Liver (tissue), 9 donors: ENCODE measurements around the gene GUCY2F. TPM values are rescaled to one million over a fixed set of nuclear protein-coding genes. Genes with fewer than 3 reads are reported as not detected.

Experiments
- DNase-seq: peaks from one replicate; pipeline ENCODE4 v3.0.0-alpha.2; 2017; ENCODE audit warnings: low spot score
- H3K27ac ChIP-seq, 2 donors: one replicate each; pipeline ENCODE4 v1.7.0; 2013; ENCODE audit warnings: inconsistent platforms in 2 of 2, low read length in 2 of 2, control low read depth in 1 of 2, low read depth in 1 of 2, mild to moderate bottlenecking in 1 of 2
- H3K27me3 ChIP-seq, 4 donors: one replicate each; pipeline versions ENCODE4 v1.6.1 to v1.7.0; 2013; ENCODE audit warnings: low read length in 3 of 4, inconsistent platforms in 1 of 4, mild to moderate bottlenecking in 1 of 4, moderate library complexity in 1 of 4; ENCODE audit not compliant: control insufficient read depth in 4 of 4, insufficient read depth in 4 of 4
- H3K36me3 ChIP-seq, 4 donors: one replicate each; pipeline versions ENCODE4 v1.6.1 to v1.7.0; 2013; ENCODE audit warnings: low read length in 3 of 4, mild to moderate bottlenecking in 3 of 4, low read depth in 1 of 4, moderate library complexity in 1 of 4; ENCODE audit not compliant: control insufficient read depth in 4 of 4, insufficient read depth in 3 of 4
- H3K4me1 ChIP-seq, 4 donors: one replicate each; pipeline versions ENCODE4 v1.6.1 to v1.7.0; 2013; ENCODE audit warnings: low read length in 3 of 4, mild to moderate bottlenecking in 3 of 4, moderate library complexity in 1 of 4; ENCODE audit not compliant: control insufficient read depth in 4 of 4, insufficient read depth in 4 of 4
- H3K4me3 ChIP-seq, 3 donors: one replicate each; pipeline versions ENCODE4 v1.6.1 to v1.7.0; 2013; ENCODE audit warnings: low read length in 3 of 3, control low read depth in 1 of 3, low read depth in 1 of 3, mild to moderate bottlenecking in 1 of 3
- H3K9ac ChIP-seq, 2 donors: one replicate each; pipeline ENCODE4 v1.7.0; 2013; ENCODE audit warnings: low read length in 2 of 2, mild to moderate bottlenecking in 2 of 2, moderate library complexity in 2 of 2, control low read depth in 1 of 2, low read depth in 1 of 2
- H3K9me3 ChIP-seq, 4 donors: one replicate each; pipeline versions ENCODE4 v1.6.1 to v1.7.0; 2013; ENCODE audit warnings: low read length in 3 of 4; ENCODE audit not compliant: control insufficient read depth in 4 of 4
- EGR1 ChIP-seq, 2 donors: IDR thresholded peaks; 2 replicates each; pipeline ENCODE4 v1.6.1; 2016 to 2018; ENCODE audit warnings: antibody characterized with exemption in 2 of 2, low read depth in 2 of 2
- FOXA1 ChIP-seq: IDR thresholded peaks from 2 replicates; pipeline ENCODE4 v1.6.1; 2016; ENCODE audit warnings: antibody characterized with exemption
- FOXA2 ChIP-seq: IDR thresholded peaks from 2 replicates; pipeline ENCODE4 v1.6.1; 2016; ENCODE audit warnings: antibody characterized with exemption
- GABPA ChIP-seq, 2 donors: IDR thresholded peaks in 1 of 2; conservative IDR thresholded peaks in 1 of 2; 2 replicates each; pipeline ENCODE4 v1.6.1; 2016; ENCODE audit warnings: antibody characterized with exemption in 2 of 2, mild to moderate bottlenecking in 1 of 2, moderate library complexity in 1 of 2
- HNF4A ChIP-seq, 2 donors: conservative IDR thresholded peaks; 2 replicates each; pipeline ENCODE4 v1.6.1; 2016; ENCODE audit warnings: antibody characterized with exemption in 2 of 2, mild to moderate bottlenecking in 2 of 2
- HNF4G ChIP-seq: IDR thresholded peaks from 2 replicates; pipeline ENCODE4 v1.6.1; 2016; ENCODE audit warnings: antibody characterized with exemption
- JUND ChIP-seq, 2 donors: IDR thresholded peaks; 2 replicates each; pipeline ENCODE4 v1.6.1; 2016; ENCODE audit warnings: antibody characterized with exemption in 2 of 2
- NR2F2 ChIP-seq: IDR thresholded peaks from 2 replicates; pipeline ENCODE4 v1.6.1; 2016; ENCODE audit warnings: antibody characterized with exemption
- RAD21 ChIP-seq, 2 donors: IDR thresholded peaks; 2 replicates each; pipeline ENCODE4 v1.6.1; 2016; ENCODE audit warnings: antibody characterized with exemption in 2 of 2, mild to moderate bottlenecking in 2 of 2
- TAF1 ChIP-seq: conservative IDR thresholded peaks from 2 replicates; pipeline ENCODE4 v1.6.1; 2016; ENCODE audit warnings: antibody characterized with exemption, mild to moderate bottlenecking
- YY1 ChIP-seq: IDR thresholded peaks from 2 replicates; pipeline ENCODE4 v1.6.1; 2016; ENCODE audit warnings: antibody characterized with exemption, mild to moderate bottlenecking
- WGBS: extraction: QIAGEN DNeasy Blood & Tissue Kit; methylation state at CpG from one replicate; pipeline ENCODE4 v1.1.7; 2013; 5-methylcytosine and 5-hydroxymethylcytosine counted together
- polyA plus RNA-seq, 2 donors: library from polyadenylated mRNA; stranded (reverse) in 1 of 2; unstranded in 1 of 2; fragments of 200-250 nt in 1 of 2; fragments of >200 nt in 1 of 2; fragmentation: Nextera tagmentation in 1 of 2; extraction: Ambion mirVana in 1 of 2; gene quantifications; one replicate each; pipeline versions ENCODE4 v1.2.1 to v1.2.3, GENCODE V29; 2013 to 2015
- total RNA-seq, 2 donors: library from RNA; depleted of rRNA; stranded (reverse); fragments of >200 nt; gene quantifications; one replicate each; pipeline ENCODE4 v1.2.3, GENCODE V29; 2014
- TF ChIP-seq, protein P1 (sequence below): IDR thresholded peaks from 2 replicates; pipeline ENCODE4 v1.6.1; 2016; ENCODE audit warnings: antibody characterized with exemption
- TF ChIP-seq, protein P2 (sequence below): IDR thresholded peaks from 2 replicates; pipeline ENCODE4 v1.6.1; 2016; ENCODE audit warnings: antibody characterized with exemption
- TF ChIP-seq, protein P3 (sequence below): fragments of 150-350 bp; IDR thresholded peaks from 2 replicates; pipeline ENCODE4 v1.5.1; 2017; ENCODE audit warnings: improper control_type of control experiment, low read depth, low read length; ENCODE audit not compliant: missing input control
- TF ChIP-seq, protein P4 (sequence below): IDR thresholded peaks from 2 replicates; pipeline ENCODE4 v1.6.1; 2016; ENCODE audit warnings: antibody characterized with exemption, mild to moderate bottlenecking
- TF ChIP-seq, protein P5 (sequence below): IDR thresholded peaks from 2 replicates; pipeline ENCODE4 v1.6.1; 2016; ENCODE audit warnings: antibody characterized with exemption
- donor health status: healthy.
- donor health status: healthy.
- donor health status: healthy.
- donor health status: healthy.
- donor health status: healthy.

The GUCY2F gene
- total and polyA plus RNA-seq, 4 donors: under 0.01 TPM; not detected in 2

DNA sequence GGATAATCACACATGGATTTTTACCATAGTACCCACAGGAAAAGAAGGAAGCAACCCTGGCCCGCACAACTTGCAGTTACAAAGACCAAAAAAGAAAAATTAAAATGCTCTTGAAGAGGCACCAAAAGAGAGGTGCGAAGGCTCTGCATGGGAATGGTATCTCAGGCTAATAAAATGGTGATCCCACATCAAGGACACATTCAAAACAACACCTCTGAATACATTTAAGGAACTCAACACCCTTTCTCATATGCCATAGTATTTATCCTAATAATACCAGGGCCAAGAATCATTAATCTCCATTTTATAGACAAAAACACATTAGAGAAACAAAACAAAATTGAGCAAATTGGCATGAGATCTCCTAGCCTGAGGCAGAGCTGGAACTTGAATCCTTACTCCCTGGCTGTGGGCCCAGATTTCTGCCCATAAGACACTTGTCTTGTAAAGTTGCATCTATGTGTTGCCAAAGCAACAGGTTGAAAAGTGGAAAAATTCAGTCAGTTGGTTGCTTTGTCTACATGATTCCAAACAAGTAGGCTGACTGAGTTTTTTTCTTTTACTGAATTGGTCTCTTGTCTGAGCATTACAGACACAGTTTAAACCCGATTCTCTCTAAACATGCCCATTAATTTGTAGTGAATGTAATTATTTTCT lies 33.5 kb downstream of the GUCY2F start:
- Histone ChIP-seq H3K4me3 (no peak overlapping the region), H3K9me3 (no peaks in the 10 kb centered on the region), H3K27me3 (no peaks in the 10 kb centered on the region), H3K27ac (no peak overlapping the region), H3K36me3 (no peaks in the 10 kb centered on the region), H3K4me1 (no peaks in the 10 kb centered on the region), H3K9ac (no peak overlapping the region)
- DNase-seq: no peak
- WGBS: 86% methylated on average over 3 of the region's 3 CpGs
- TF ChIP-seq JUND (IDR thresholded peaks at IDR 0.05) (no peak), YY1 (no peak), NR2F2 (no peak)
- TF ChIP-seq, protein P1, sequence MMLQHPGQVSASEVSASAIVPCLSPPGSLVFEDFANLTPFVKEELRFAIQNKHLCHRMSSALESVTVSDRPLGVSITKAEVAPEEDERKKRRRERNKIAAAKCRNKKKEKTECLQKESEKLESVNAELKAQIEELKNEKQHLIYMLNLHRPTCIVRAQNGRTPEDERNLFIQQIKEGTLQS: no peak
- TF ChIP-seq, protein P2, sequence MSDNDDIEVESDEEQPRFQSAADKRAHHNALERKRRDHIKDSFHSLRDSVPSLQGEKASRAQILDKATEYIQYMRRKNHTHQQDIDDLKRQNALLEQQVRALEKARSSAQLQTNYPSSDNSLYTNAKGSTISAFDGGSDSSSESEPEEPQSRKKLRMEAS: no peak
- TF ChIP-seq, protein P3, sequence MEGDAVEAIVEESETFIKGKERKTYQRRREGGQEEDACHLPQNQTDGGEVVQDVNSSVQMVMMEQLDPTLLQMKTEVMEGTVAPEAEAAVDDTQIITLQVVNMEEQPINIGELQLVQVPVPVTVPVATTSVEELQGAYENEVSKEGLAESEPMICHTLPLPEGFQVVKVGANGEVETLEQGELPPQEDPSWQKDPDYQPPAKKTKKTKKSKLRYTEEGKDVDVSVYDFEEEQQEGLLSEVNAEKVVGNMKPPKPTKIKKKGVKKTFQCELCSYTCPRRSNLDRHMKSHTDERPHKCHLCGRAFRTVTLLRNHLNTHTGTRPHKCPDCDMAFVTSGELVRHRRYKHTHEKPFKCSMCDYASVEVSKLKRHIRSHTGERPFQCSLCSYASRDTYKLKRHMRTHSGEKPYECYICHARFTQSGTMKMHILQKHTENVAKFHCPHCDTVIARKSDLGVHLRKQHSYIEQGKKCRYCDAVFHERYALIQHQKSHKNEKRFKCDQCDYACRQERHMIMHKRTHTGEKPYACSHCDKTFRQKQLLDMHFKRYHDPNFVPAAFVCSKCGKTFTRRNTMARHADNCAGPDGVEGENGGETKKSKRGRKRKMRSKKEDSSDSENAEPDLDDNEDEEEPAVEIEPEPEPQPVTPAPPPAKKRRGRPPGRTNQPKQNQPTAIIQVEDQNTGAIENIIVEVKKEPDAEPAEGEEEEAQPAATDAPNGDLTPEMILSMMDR: no peak

DNA sequence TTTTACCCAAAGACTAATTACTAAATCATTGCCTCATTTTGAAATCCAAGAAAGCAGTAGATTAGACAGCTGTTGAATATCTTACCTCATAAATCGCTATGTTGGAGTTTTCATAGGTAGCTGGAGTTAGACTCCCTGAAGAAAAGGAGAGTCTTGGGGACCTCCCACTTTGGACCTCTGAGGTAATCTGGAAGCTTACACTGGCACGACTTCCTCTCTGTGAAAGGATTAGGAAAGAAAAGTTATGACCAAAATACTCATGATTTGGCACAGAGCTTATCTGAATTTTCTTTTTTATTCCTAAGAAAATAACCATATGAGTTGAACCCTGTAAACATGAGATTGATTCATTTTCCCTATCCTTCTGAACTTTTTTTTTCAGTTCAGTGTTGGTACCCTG lies 40.6 kb downstream of the GUCY2F start:
- WGBS: 70% methylated on average over 2 of the region's 2 CpGs
- no peak for DNase-seq
- no peak overlapping the region for H3K4me3 ChIP-seq

DNA sequence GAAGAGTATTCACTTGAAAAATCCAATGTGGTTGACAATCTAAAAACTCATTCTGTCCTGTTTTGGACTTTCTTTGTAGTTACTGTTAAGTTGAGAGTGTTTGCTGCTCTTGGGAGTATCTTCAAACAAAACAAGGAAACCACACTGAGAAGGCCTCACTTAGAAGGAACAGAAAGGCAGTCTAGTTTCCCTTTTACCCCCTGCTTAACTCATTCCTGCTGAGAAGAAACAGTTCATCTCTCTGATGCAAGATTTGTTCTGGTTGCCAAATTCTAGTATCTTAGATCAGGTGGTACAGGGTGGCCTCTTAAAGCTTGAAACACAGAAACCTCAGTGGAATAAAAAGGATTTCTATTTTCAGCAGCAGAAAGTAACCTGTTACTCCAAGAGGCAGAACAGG lies 41.4 kb downstream of the GUCY2F start:
- H3K4me1 ChIP-seq: no peaks in the 10 kb centered on the region
- no peaks in the 10 kb centered on the region for H3K36me3 ChIP-seq
- no peaks in the 10 kb centered on the region for H3K9me3 ChIP-seq
- peaks cover 0 to 2% (median 0%) of the 10 kb centered on the region in 4 donors for H3K27me3 ChIP-seq
- no peak overlapping the region for H3K9ac ChIP-seq
- H3K4me3 ChIP-seq: no peak overlapping the region
- DNase-seq: no peak
- H3K27ac ChIP-seq: no peak overlapping the region
- TF ChIP-seq, protein P3: no peak
- TF ChIP-seq YY1 (no peak), HNF4G (no peak), EGR1 (IDR thresholded peaks at IDR 0.05; ENCODE audit: low read depth in 2 of 2) (no peak), FOXA2 (no peak), HNF4A (conservative IDR thresholded peaks at IDR 0.05) (no peak), FOXA1 (no peak), NR2F2 (no peak), RAD21 (IDR thresholded peaks at IDR 0.05) (no peak), JUND (IDR thresholded peaks at IDR 0.05) (no peak)
- TF ChIP-seq, protein P4, sequence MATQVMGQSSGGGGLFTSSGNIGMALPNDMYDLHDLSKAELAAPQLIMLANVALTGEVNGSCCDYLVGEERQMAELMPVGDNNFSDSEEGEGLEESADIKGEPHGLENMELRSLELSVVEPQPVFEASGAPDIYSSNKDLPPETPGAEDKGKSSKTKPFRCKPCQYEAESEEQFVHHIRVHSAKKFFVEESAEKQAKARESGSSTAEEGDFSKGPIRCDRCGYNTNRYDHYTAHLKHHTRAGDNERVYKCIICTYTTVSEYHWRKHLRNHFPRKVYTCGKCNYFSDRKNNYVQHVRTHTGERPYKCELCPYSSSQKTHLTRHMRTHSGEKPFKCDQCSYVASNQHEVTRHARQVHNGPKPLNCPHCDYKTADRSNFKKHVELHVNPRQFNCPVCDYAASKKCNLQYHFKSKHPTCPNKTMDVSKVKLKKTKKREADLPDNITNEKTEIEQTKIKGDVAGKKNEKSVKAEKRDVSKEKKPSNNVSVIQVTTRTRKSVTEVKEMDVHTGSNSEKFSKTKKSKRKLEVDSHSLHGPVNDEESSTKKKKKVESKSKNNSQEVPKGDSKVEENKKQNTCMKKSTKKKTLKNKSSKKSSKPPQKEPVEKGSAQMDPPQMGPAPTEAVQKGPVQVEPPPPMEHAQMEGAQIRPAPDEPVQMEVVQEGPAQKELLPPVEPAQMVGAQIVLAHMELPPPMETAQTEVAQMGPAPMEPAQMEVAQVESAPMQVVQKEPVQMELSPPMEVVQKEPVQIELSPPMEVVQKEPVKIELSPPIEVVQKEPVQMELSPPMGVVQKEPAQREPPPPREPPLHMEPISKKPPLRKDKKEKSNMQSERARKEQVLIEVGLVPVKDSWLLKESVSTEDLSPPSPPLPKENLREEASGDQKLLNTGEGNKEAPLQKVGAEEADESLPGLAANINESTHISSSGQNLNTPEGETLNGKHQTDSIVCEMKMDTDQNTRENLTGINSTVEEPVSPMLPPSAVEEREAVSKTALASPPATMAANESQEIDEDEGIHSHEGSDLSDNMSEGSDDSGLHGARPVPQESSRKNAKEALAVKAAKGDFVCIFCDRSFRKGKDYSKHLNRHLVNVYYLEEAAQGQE: no peak
- TF ChIP-seq, protein P1: no peak

More for the DNA sequence above, 40.6 kb downstream of the GUCY2F start:
- Histone ChIP-seq H3K36me3 (no peaks in the 10 kb centered on the region), H3K9ac (no peak overlapping the region), H3K27me3 (peaks cover 0 to 2% (median 0%) of the 10 kb centered on the region in 4 donors), H3K9me3 (no peaks in the 10 kb centered on the region), H3K27ac (no peak overlapping the region), H3K4me1 (no peaks in the 10 kb centered on the region)
- no peak for TF ChIP-seq GABPA (IDR thresholded peaks at IDR 0.05 in 1 of 2, conservative IDR thresholded peaks at IDR 0.05 in 1 of 2)
- no peak for TF ChIP-seq HNF4G
- no peak for TF ChIP-seq TAF1
- TF ChIP-seq JUND (IDR thresholded peaks at IDR 0.05): no peak
- TF ChIP-seq, protein P5, sequence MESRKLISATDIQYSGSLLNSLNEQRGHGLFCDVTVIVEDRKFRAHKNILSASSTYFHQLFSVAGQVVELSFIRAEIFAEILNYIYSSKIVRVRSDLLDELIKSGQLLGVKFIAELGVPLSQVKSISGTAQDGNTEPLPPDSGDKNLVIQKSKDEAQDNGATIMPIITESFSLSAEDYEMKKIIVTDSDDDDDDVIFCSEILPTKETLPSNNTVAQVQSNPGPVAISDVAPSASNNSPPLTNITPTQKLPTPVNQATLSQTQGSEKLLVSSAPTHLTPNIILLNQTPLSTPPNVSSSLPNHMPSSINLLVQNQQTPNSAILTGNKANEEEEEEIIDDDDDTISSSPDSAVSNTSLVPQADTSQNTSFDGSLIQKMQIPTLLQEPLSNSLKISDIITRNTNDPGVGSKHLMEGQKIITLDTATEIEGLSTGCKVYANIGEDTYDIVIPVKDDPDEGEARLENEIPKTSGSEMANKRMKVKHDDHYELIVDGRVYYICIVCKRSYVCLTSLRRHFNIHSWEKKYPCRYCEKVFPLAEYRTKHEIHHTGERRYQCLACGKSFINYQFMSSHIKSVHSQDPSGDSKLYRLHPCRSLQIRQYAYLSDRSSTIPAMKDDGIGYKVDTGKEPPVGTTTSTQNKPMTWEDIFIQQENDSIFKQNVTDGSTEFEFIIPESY: no peak
